ENCODE measurements around the gene RRP12. TPM values are rescaled to one million over a fixed set of nuclear protein-coding genes. Genes with fewer than 3 reads are reported as not detected.

RRP12 gene
- total and polyA plus RNA-seq, 2 experiments from 2014 or later: 17.6 to 17.7 TPM

DNA sequence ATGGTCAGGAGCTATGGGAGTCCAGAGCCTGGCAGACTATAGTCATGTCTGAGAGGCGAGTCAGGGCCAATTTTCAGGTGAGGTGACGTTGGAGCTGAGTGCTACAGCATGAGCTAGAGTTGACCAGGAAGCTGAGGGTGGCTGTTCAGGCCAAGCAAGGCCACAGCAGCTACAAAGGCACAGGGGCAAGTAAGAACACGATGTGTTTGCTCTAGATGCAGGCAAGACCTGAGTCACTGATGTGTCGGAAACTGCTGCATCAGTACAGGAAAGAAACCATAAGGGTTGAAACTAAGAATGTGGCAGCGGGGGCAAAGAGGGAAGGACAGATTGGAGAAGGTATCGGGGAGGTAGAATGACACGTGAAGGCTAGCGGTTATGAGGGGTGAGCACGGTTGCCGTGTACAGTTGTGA lies 11.8 kb upstream of the RRP12 start:
- Histone ChIP-seq H3K4me2 (ENCODE audit: unreplicated experiment) (no peak overlapping the region), H3F3A (ENCODE audit: insufficient read depth) (peaks cover 4% of the 10 kb centered on the region; the same call in 1 of the 2 replicates), H3K4me1 (ENCODE audit: insufficient read depth) (peaks cover 9% of the 10 kb centered on the region; the same call in 1 of the 2 replicates), H3K4me3 (no peak overlapping the region), H3K27me3 (replicated peaks; ENCODE audit: insufficient read depth) (no peaks in the 10 kb centered on the region), H3K9me2 (ENCODE audit: insufficient read depth) (no peaks in the 10 kb centered on the region), H3K79me2 (ENCODE audit: insufficient read depth) (no peaks in the 10 kb centered on the region), H3K27ac (no peak overlapping the region), H3K9ac (no peak overlapping the region), H2AFZ (no peak overlapping the region), H3K36me3 (ENCODE audit: low read depth) (no peaks in the 10 kb centered on the region), H3K9me3 (ENCODE audit: low read depth) (no peaks in the 10 kb centered on the region), H4K20me1 (ENCODE audit: insufficient read depth) (no peaks in the 10 kb centered on the region)
- DNase-seq: no peak
- no peak for TF ChIP-seq EZH2 (IDR thresholded peaks at IDR 0.05; ENCODE audit: insufficient read depth, poor library complexity, severe bottlenecking)
- TF ChIP-seq EZH2phosphoT487 (IDR thresholded peaks at IDR 0.05; ENCODE audit: insufficient read depth, low read depth): no peak
- in situ Hi-C loops (cut with MboI): no loop called here
- 89 to 90% methylated on average over 10 of the region's 10 CpGs for WGBS, 2 experiments (ENCODE audit: low coverage in 1 of 2, low lambda C conversion rate in 2 of 2, missing lambda C conversion rate in 2 of 2)

GRCh38 chr10:97411406-97411805 lies 10.3 kb upstream of the RRP12 start:
- in situ Hi-C loops (cut with MboI): no loop called here
- TF ChIP-seq EZH2phosphoT487 (IDR thresholded peaks at IDR 0.05; ENCODE audit: insufficient read depth, low read depth) (no peak), EZH2 (IDR thresholded peaks at IDR 0.05; ENCODE audit: insufficient read depth, poor library complexity, severe bottlenecking) (no peak)
- no peaks in the 10 kb centered on the region for H3K36me3 ChIP-seq (ENCODE audit: low read depth)
- no peak overlapping the region for H3K4me2 ChIP-seq (ENCODE audit: unreplicated experiment)
- H3K4me3 ChIP-seq: no peak overlapping the region
- no peaks in the 10 kb centered on the region for H3K27me3 ChIP-seq (replicated peaks; ENCODE audit: insufficient read depth)
- H4K20me1 ChIP-seq (ENCODE audit: insufficient read depth): no peaks in the 10 kb centered on the region
- no peak overlapping the region for H3K9ac ChIP-seq
- no peaks in the 10 kb centered on the region for H3K79me2 ChIP-seq (ENCODE audit: insufficient read depth)
- no peak overlapping the region for H2AFZ ChIP-seq
- no peaks in the 10 kb centered on the region for H3K9me2 ChIP-seq (ENCODE audit: insufficient read depth)
- H3F3A ChIP-seq (ENCODE audit: insufficient read depth): peaks cover 11% of the 10 kb centered on the region; the same call in 1 of the 2 replicates
- DNase-seq: no peak
- H3K4me1 ChIP-seq (ENCODE audit: insufficient read depth): peaks cover 9% of the 10 kb centered on the region; the same call in 1 of the 2 replicates
- 76% methylated on average over 4 of the region's 4 CpGs for WGBS, 2 experiments (ENCODE audit: low coverage in 1 of 2, low lambda C conversion rate in 2 of 2, missing lambda C conversion rate in 2 of 2)
- H3K9me3 ChIP-seq (ENCODE audit: low read depth): no peaks in the 10 kb centered on the region
- H3K27ac ChIP-seq: no peak overlapping the region

DNA sequence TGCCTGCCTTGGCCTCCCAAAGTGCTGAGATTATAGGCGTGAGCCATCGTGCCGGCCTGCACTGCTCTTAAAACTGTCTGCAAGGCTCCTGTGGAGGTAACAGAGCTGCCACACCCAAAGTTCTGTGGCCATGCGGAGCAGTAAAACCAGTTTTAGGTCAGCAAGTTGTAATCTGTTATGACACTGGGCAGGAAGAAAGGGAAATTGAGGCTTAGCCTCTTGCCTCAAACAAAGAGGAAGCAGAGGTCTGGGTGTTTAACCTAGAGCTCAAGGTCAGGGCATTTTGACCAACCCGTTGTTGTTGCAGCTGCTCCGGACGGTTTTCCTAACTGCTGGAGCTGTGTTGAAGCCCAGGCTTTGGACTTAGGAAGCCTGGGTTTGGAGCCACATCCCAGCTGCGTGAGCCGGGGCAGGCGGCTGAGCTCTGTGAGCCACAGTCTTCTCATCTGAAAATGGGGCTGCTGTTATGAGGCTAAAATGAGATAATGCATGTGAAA lies 7.4 kb upstream of the RRP12 start:
- H2AFZ ChIP-seq: no peak overlapping the region
- H3K9me3 ChIP-seq (ENCODE audit: low read depth): no peaks in the 10 kb centered on the region
- no peaks in the 10 kb centered on the region for H3K27me3 ChIP-seq (replicated peaks; ENCODE audit: insufficient read depth)

DNA sequence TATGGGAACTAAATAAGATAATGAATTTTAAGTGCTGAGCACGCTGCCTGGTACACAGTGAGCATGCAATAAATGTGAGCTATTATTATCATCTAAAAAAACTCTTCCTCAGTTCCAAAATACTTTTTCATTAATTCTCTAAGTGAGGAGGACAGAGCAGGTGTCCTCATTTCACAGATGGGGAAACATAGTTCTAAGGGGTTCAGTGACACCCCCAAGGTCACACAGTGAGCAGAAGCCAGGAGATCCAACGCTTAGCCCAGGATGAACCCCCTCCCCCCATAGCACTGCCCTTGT lies 6.8 kb upstream of the RRP12 start:
- no peak overlapping the region for H3K27ac ChIP-seq
- H3K9ac ChIP-seq: no peak overlapping the region
- no peak overlapping the region for H3K4me3 ChIP-seq
- no peaks in the 10 kb centered on the region for H4K20me1 ChIP-seq (ENCODE audit: insufficient read depth)
- no peaks in the 10 kb centered on the region for H3K27me3 ChIP-seq (replicated peaks; ENCODE audit: insufficient read depth)
- no peaks in the 10 kb centered on the region for H3K79me2 ChIP-seq (ENCODE audit: insufficient read depth)
- in situ Hi-C loops (cut with MboI): no loop called here
- H2AFZ ChIP-seq: no peak overlapping the region
- H3K4me2 ChIP-seq (ENCODE audit: unreplicated experiment): no peak overlapping the region
- TF ChIP-seq EZH2phosphoT487 (IDR thresholded peaks at IDR 0.05; ENCODE audit: insufficient read depth, low read depth) (no peak), EZH2 (IDR thresholded peaks at IDR 0.05; ENCODE audit: insufficient read depth, poor library complexity, severe bottlenecking) (no peak)
- no peak for DNase-seq
- no peaks in the 10 kb centered on the region for H3K4me1 ChIP-seq (ENCODE audit: insufficient read depth)
- WGBS, 2 experiments (ENCODE audit: low coverage in 1 of 2, low lambda C conversion rate in 2 of 2, missing lambda C conversion rate in 2 of 2): 92 to 100% methylated on average over 2 of the region's 2 CpGs
- H3K36me3 ChIP-seq (ENCODE audit: low read depth): no peaks in the 10 kb centered on the region
- no peaks in the 10 kb centered on the region for H3K9me2 ChIP-seq (ENCODE audit: insufficient read depth)
- 0 out of 2 replicates have a peak, but pooled peaks cover 7% of the 10 kb centered on the region for H3F3A ChIP-seq (ENCODE audit: insufficient read depth)
- no peaks in the 10 kb centered on the region for H3K9me3 ChIP-seq (ENCODE audit: low read depth)

More for the DNA sequence above, 7.4 kb upstream of the RRP12 start:
- Histone ChIP-seq H3F3A (ENCODE audit: insufficient read depth) (0 out of 2 replicates have a peak, but pooled peaks cover 7% of the 10 kb centered on the region), H3K4me2 (ENCODE audit: unreplicated experiment) (no peak overlapping the region), H3K36me3 (ENCODE audit: low read depth) (no peaks in the 10 kb centered on the region), H3K27ac (no peak overlapping the region), H3K9ac (no peak overlapping the region), H3K9me2 (ENCODE audit: insufficient read depth) (no peaks in the 10 kb centered on the region), H3K4me3 (no peak overlapping the region), H3K4me1 (ENCODE audit: insufficient read depth) (no peaks in the 10 kb centered on the region), H4K20me1 (ENCODE audit: insufficient read depth) (no peaks in the 10 kb centered on the region), H3K79me2 (ENCODE audit: insufficient read depth) (no peaks in the 10 kb centered on the region)
- 82 to 84% methylated on average over 10 of the region's 10 CpGs for WGBS, 2 experiments (ENCODE audit: low coverage in 1 of 2, low lambda C conversion rate in 2 of 2, missing lambda C conversion rate in 2 of 2)
- TF ChIP-seq EZH2phosphoT487 (IDR thresholded peaks at IDR 0.05; ENCODE audit: insufficient read depth, low read depth) (no peak), EZH2 (IDR thresholded peaks at IDR 0.05; ENCODE audit: insufficient read depth, poor library complexity, severe bottlenecking) (no peak)
- in situ Hi-C loops (cut with MboI): no loop called here
- no peak for DNase-seq

Measured in GM23248 (cell line).